ENCODE results near the gene TRAF7.

Gene TRAF7

DNA sequence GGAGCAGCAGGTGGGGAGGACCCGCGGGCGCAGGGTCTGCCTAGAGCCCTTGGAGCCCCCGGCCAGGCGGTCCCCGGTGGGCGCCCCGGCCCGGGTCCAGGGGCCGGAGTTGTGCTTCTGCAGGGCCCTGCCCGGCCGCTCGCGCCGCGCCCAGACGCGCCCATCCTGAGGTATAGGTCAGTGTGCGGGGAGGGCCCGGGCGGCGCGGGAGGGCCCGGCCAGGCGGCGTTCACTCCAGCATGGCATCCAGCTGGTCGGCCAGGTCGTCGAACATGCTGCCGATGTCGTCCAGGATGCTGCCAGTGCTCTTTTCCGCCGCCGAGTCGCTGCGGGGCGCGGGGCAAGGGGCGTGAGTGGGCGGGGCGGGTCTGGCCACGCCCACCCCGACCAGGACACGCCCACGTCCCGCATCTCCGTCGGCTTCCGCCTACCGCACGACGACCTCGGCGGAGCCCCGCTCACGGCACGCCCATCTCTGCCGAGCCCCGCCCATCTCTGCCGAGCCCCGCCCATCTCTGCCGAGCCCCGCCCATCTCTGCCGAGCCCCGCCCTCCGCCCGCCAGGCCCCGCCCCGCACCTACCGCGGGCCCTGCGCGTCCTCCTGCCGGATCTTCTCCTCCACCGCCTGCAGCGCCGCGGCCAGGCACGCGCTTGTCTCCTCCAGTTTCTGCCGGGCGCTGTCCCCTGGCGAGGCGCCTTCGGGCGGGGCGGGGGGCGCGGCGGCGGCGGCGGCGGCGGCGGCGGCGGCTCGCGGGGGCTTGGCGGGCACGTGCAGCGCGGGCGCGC, 22.9 kb downstream of the TRAF7 start:
- POLR2A ChIA-PET = interaction anchor here (0.9 kb wide), 1 partner anchor 16 kb away, joined by 3 read pairs; no protein-coding TSS in a partner anchor
- CTCF ChIA-PET = no interaction called here
- peak; percentile 98 for DNase-seq (ENCODE audit: extremely low spot score)
- TF ChIP-seq NFRKB (IDR thresholded peaks at IDR 0.05) = no peak
- TF ChIP-seq HDGF (IDR thresholded peaks at IDR 0.05; ENCODE audit: borderline replicate concordance) = peak; percentile 50; the same call in 1 of the 2 replicates
- TF ChIP-seq L3MBTL2 (conservative IDR thresholded peaks at IDR 0.05) = no peak
- peak; percentile 68; the same call in 1 of the 2 replicates for TF ChIP-seq SP1 (IDR thresholded peaks at IDR 0.05)
- TF ChIP-seq, protein P1, sequence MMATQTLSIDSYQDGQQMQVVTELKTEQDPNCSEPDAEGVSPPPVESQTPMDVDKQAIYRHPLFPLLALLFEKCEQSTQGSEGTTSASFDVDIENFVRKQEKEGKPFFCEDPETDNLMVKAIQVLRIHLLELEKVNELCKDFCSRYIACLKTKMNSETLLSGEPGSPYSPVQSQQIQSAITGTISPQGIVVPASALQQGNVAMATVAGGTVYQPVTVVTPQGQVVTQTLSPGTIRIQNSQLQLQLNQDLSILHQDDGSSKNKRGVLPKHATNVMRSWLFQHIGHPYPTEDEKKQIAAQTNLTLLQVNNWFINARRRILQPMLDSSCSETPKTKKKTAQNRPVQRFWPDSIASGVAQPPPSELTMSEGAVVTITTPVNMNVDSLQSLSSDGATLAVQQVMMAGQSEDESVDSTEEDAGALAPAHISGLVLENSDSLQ (IDR thresholded peaks at IDR 0.05) = peak; percentile 33; the same call in 1 of the 2 replicates
- no peak for TF ChIP-seq FOXM1 (IDR thresholded peaks at IDR 0.05; ENCODE audit: borderline replicate concordance)
- TF ChIP-seq CTBP1 (IDR thresholded peaks at IDR 0.05; ENCODE audit: borderline replicate concordance) = no peak
- no peak for TF ChIP-seq FOXA1 (IDR thresholded peaks at IDR 0.05)
- TF ChIP-seq SUZ12 (IDR thresholded peaks at IDR 0.05) = no peak
- no peak for TF ChIP-seq LEF1 (IDR thresholded peaks at IDR 0.05; ENCODE audit: borderline replicate concordance)
- TF ChIP-seq ELF4 (IDR thresholded peaks at IDR 0.05) = no peak

DNA sequence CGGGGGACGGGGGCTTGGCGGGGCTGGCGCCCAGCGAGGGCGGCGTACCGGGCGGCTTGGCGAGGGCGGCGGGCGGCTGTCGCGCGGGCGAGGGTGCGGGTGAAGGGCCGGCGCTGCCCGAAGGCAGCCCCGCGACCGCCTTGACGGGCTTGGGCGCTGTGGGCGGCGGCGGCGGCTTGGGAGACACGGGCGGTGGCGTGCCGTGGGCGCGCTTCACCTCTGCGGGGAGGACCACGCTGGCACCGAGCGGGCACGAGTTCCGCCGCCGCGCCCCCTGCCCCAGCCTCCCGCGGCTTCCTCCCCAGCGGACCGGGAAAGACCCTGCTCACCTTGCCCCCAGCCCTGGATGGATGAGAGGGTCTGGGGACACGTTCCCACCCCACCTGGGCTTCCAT, 23.5 kb downstream of the TRAF7 start:
- ChIA-PET POLR2A (no interaction called here), CTCF (no interaction called here)
- DNase-seq (ENCODE audit: extremely low spot score) = no peak
- TF ChIP-seq FOXM1 (IDR thresholded peaks at IDR 0.05; ENCODE audit: borderline replicate concordance) (no peak), TARDBP (IDR thresholded peaks at IDR 0.05) (no peak), L3MBTL2 (conservative IDR thresholded peaks at IDR 0.05) (no peak), ARNT (IDR thresholded peaks at IDR 0.05) (no peak)
- TF ChIP-seq, protein P1 (IDR thresholded peaks at IDR 0.05) = no peak

DNA sequence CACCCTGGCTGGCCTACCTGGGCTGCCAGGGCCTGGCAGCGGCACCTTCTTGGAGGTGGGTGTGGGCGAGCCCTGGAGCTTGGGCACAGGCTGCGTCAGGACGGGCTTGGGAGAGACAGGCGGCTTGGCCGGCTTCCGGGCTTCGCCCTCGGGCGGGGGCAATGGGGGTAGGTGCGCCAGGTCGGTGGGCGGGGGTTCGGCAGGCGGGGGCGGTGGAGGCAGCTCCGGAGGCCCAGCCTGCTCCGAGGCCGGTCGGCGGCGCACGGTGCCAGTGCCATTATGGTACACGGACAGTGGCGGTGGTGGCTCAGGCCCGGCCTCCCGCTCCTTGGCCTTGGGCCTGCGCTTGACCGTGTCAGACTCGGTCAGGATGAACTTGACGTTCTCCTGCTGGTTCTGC, 24.0 kb downstream of the TRAF7 start:
- CTCF ChIA-PET = no interaction called here

GRCh38 chr16:2180461-2180860, 24.9 kb downstream of the TRAF7 start:
- DNase-seq (ENCODE audit: extremely low spot score) = no peak
- POLR2A ChIA-PET = interaction anchor here (1.2 kb wide), 1 partner anchor 26 kb away, joined by 3 read pairs; no protein-coding TSS in a partner anchor
- CTCF ChIA-PET = no interaction called here
- no peak for TF ChIP-seq ZNF384 (IDR thresholded peaks at IDR 0.05)
- no peak for TF ChIP-seq HDGF (IDR thresholded peaks at IDR 0.05; ENCODE audit: borderline replicate concordance)
- no peak for TF ChIP-seq FOXM1 (IDR thresholded peaks at IDR 0.05; ENCODE audit: borderline replicate concordance)
- TF ChIP-seq TARDBP (IDR thresholded peaks at IDR 0.05) = no peak
- TF ChIP-seq ARNT (IDR thresholded peaks at IDR 0.05) = no peak
- no peak for TF ChIP-seq CTBP1 (IDR thresholded peaks at IDR 0.05; ENCODE audit: borderline replicate concordance)
- no peak for TF ChIP-seq FOXA1 (IDR thresholded peaks at IDR 0.05)
- TF ChIP-seq, protein P1 (IDR thresholded peaks at IDR 0.05) = no peak

More for the DNA sequence above, 24.0 kb downstream of the TRAF7 start:
- TF ChIP-seq L3MBTL2 (conservative IDR thresholded peaks at IDR 0.05) (no peak), SP1 (IDR thresholded peaks at IDR 0.05) (no peak), FOXK2 (IDR thresholded peaks at IDR 0.05) (no peak), LEF1 (IDR thresholded peaks at IDR 0.05; ENCODE audit: borderline replicate concordance) (no peak), ARNT (IDR thresholded peaks at IDR 0.05) (no peak)
- POLR2A ChIA-PET = no interaction called here
- DNase-seq (ENCODE audit: extremely low spot score) = no peak

- CTCF ChIA-PET = no interaction called here
- POLR2A ChIA-PET = interaction anchor here (0.7 to 1.2 kb wide), 2 partner anchors 8 to 27 kb away, joined by 3 read pairs; no protein-coding TSS in a partner anchor
- no peak for DNase-seq (ENCODE audit: extremely low spot score)
- TF ChIP-seq LEF1 (IDR thresholded peaks at IDR 0.05; ENCODE audit: borderline replicate concordance) = no peak
- no peak for TF ChIP-seq FOXK2 (IDR thresholded peaks at IDR 0.05)
- TF ChIP-seq BHLHE40 (IDR thresholded peaks at IDR 0.05; ENCODE audit: borderline replicate concordance) = no peak
- no peak for TF ChIP-seq TARDBP (IDR thresholded peaks at IDR 0.05)
- TF ChIP-seq SUZ12 (IDR thresholded peaks at IDR 0.05) = no peak
- TF ChIP-seq ELF4 (IDR thresholded peaks at IDR 0.05) = no peak
- TF ChIP-seq FOXA1 (IDR thresholded peaks at IDR 0.05) = no peak
- TF ChIP-seq, protein P1 (IDR thresholded peaks at IDR 0.05) = no peak
- TF ChIP-seq ARNT (IDR thresholded peaks at IDR 0.05) = no peak
- no peak for TF ChIP-seq SP1 (IDR thresholded peaks at IDR 0.05)
- no peak for TF ChIP-seq L3MBTL2 (conservative IDR thresholded peaks at IDR 0.05)
- TF ChIP-seq CTBP1 (IDR thresholded peaks at IDR 0.05; ENCODE audit: borderline replicate concordance) = no peak
- TF ChIP-seq FOXM1 (IDR thresholded peaks at IDR 0.05; ENCODE audit: borderline replicate concordance) = no peak
- no peak for TF ChIP-seq NFRKB (IDR thresholded peaks at IDR 0.05)
- no peak for TF ChIP-seq ZNF384 (IDR thresholded peaks at IDR 0.05)
- no peak for TF ChIP-seq HDGF (IDR thresholded peaks at IDR 0.05; ENCODE audit: borderline replicate concordance)
These were observed 25.7 kb downstream of the TRAF7 start for GRCh38 chr16:2180962-2181923.

All from HEK293T (cell line).